Smooth muscle cell (in vitro differentiated cells): ENCODE measurements around the gene GNAQ. TPM values are rescaled to one million over a fixed set of nuclear protein-coding genes. Genes with fewer than 3 reads are reported as not detected.
"Not testable (repeated sequence)": the region's sequence is repeated elsewhere in the genome, so short reads cannot be mapped to it uniquely, and the experiment has no call there.

Experiments used
- DNase-seq: peaks from one replicate; lab custom pipeline; 2025; ENCODE audit not compliant: unreplicated experiment; lab: John Stamatoyannopoulos, UW
- H2AFZ ChIP-seq: fragments of 200-600 bp; sonication (generic); 2 replicates; pipeline ENCODE4 v1.6.0; 2016; ENCODE audit warnings: antibody characterized with exemption, low read depth, mild to moderate bottlenecking
- H3F3A ChIP-seq: fragments of 200-600 bp; sonication (generic); 2 replicates; pipeline ENCODE4 v1.6.0; 2017; ENCODE audit warnings: antibody characterized with exemption, low read depth
- H3K27ac ChIP-seq: fragments of 200-600 bp; sonication (generic); 2 replicates; pipeline ENCODE4 v1.5.1; 2016; ENCODE audit warnings: low read depth, mild to moderate bottlenecking
- H3K27me3 ChIP-seq: fragments of 200-600 bp; sonication (generic); 2 replicates; pipeline ENCODE4 v1.6.1; 2016; ENCODE audit warnings: low read depth, mild to moderate bottlenecking
- H3K36me3 ChIP-seq: fragments of 200-600 bp; sonication (generic); 2 replicates; pipeline ENCODE4 v1.5.1; 2016; ENCODE audit warnings: low read depth
- H3K4me1 ChIP-seq: fragments of 200-600 bp; sonication (generic); 2 replicates; pipeline ENCODE4 v1.5.1; 2016; ENCODE audit warnings: low read depth
- H3K4me2 ChIP-seq: fragments of 200-600 bp; sonication (generic); 2 replicates; pipeline ENCODE4 v1.6.0; 2016; ENCODE audit warnings: mild to moderate bottlenecking
- H3K4me3 ChIP-seq: fragments of 200-600 bp; sonication (generic); 2 replicates; pipeline ENCODE4 v1.5.1; 2016; ENCODE audit warnings: mild to moderate bottlenecking
- H3K79me2 ChIP-seq: fragments of 200-600 bp; sonication (generic); 2 replicates; pipeline ENCODE4 v1.6.0; 2016; ENCODE audit warnings: low read depth, mild to moderate bottlenecking
- H3K9ac ChIP-seq: fragments of 200-600 bp; sonication (generic); 2 replicates; pipeline ENCODE4 v1.6.0; 2016; ENCODE audit warnings: low read depth
- H3K9me3 ChIP-seq: fragments of 200-600 bp; sonication (generic); replicated peaks from 2 replicates; pipeline ENCODE4 v1.5.1; 2016; ENCODE audit warnings: low read depth
- H4K20me1 ChIP-seq: fragments of 200-600 bp; sonication (generic); 2 replicates; pipeline ENCODE4 v1.6.0; 2016; ENCODE audit warnings: low read depth
- CTCF ChIP-seq: fragments of 200-600 bp; sonication (generic); IDR thresholded peaks from 2 replicates; pipeline ENCODE4 v1.5.1; 2017; ENCODE audit warnings: borderline replicate concordance, mild to moderate bottlenecking, antibody characterized with exemption; ENCODE audit not compliant: insufficient read depth, poor library complexity, severe bottlenecking
- WGBS: methylation state at CpG from one replicate; pipeline ENCODE4 v1.1.7; 2016; ENCODE audit warnings: low lambda C conversion rate; 5-methylcytosine and 5-hydroxymethylcytosine counted together
- polyA plus RNA-seq: library from polyadenylated mRNA; unstranded; fragments of >200 nt; fragmentation: Nextera tagmentation; extraction: Ambion mirVana; gene quantifications from 2 replicates; pipeline ENCODE4 v1.2.1, GENCODE V29; 2016
- total RNA-seq: library from RNA; depleted of rRNA; stranded (reverse); fragments of >200 nt; gene quantifications from 2 replicates; pipeline ENCODE4 v1.2.3, GENCODE V29; 2014

GNAQ gene
- total and polyA plus RNA-seq, 2 experiments from 2014 or later = 12.5 to 41.4 TPM

DNA sequence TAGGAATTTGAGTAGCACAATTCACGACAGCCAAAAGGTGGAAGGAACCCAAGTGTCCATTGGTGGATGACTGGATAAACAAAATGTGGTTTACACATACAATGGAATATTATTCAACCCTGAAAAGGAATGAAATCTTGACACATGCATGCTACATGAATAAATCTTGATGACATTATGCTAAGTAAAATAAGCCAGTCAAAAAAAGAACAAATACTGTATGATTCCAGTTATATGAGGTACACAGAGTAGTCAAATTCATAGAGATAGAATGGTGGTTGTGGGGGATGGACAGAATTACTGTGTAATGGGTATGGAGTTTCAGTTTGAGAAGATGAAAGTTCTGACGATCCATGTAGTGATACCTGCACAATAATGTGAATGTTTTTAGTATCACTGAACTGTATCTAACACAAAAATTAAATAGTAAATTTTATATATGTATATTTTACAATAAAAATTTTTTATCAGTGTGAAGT lies 265.8 kb downstream of the GNAQ start:
- no peak overlapping the region for H3K9ac ChIP-seq
- WGBS = 99% methylated on average over 2 of the region's 2 CpGs
- DNase-seq = no peak
- H3K4me1 ChIP-seq = no peaks in the 10 kb centered on the region
- no peak overlapping the region for H3K4me2 ChIP-seq
- H3K9me3 ChIP-seq = no peaks in the 10 kb centered on the region
- H3K79me2 ChIP-seq = no peaks in the 10 kb centered on the region
- H3K4me3 ChIP-seq = no peak overlapping the region
- H3F3A ChIP-seq = no peaks in the 10 kb centered on the region
- H2AFZ ChIP-seq = no peak overlapping the region
- no peak for TF ChIP-seq CTCF
- H3K27me3 ChIP-seq = no peaks in the 10 kb centered on the region
- no peak overlapping the region for H3K27ac ChIP-seq
- H4K20me1 ChIP-seq = no peaks in the 10 kb centered on the region
- H3K36me3 ChIP-seq = no peaks in the 10 kb centered on the region

DNA sequence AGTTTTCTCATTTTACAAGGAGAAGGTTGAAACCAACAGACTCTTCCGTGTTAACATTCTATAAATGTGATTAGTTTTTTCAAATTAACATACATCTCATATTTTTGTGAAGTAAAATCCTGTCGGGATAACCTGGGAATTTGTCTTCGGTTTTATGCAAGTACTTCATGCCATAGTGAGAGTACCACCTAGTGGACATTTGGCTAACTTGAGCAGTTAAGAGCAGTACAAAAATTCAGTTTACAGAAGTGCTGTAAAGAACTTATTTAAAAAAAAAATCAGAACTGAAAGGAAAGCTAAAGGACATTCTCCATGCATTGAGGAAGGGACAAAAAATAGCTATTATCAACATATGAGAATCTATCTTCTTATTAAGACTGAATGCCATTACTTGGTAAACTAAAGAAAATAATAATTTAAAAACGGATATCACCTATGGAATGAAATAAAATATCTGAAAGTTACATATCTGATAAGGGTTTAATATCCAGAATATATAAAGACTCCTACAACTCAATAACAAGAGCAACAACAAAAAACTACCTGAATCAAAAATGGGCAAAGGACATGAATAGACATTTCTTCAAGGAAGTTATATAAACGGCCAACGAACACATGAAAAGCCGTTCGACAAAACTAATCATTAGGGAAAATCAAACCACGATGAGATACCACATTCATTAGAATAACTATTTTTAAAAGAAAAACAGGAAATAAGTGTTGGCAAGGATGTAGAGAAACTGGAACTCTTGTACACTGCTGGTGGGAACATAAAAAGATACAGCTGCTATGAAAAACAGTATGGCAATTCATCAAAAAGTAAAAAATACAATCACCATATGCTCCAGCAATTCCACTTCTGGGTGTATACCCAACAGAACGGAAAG lies 266.5 kb downstream of the GNAQ start:
- no peak for DNase-seq
- Histone ChIP-seq H4K20me1 (no peaks in the 10 kb centered on the region), H3K79me2 (no peaks in the 10 kb centered on the region), H3K4me1 (no peaks in the 10 kb centered on the region), H3K27ac (no peak overlapping the region), H3K27me3 (no peaks in the 10 kb centered on the region), H2AFZ (no peak overlapping the region), H3K9ac (no peak overlapping the region), H3K4me3 (no peak overlapping the region), H3K4me2 (no peak overlapping the region), H3K9me3 (no peaks in the 10 kb centered on the region), H3K36me3 (no peaks in the 10 kb centered on the region), H3F3A (no peaks in the 10 kb centered on the region)
- TF ChIP-seq CTCF = peak; percentile 56
- WGBS = 93% methylated on average over 10 of the region's 10 CpGs

- H3K27me3 ChIP-seq = no peaks in the 10 kb centered on the region
- no peaks in the 10 kb centered on the region for H3K9me3 ChIP-seq
- no peak for DNase-seq
- no peak overlapping the region for H3K9ac ChIP-seq
- H3K4me3 ChIP-seq = no peak overlapping the region
- H4K20me1 ChIP-seq = no peaks in the 10 kb centered on the region
- WGBS = 94% methylated on average over 4 of the region's 4 CpGs
- H2AFZ ChIP-seq = no peak overlapping the region
- no peaks in the 10 kb centered on the region for H3K36me3 ChIP-seq
- H3K79me2 ChIP-seq = no peaks in the 10 kb centered on the region
- H3F3A ChIP-seq = no peaks in the 10 kb centered on the region
- no peak overlapping the region for H3K4me2 ChIP-seq
- H3K27ac ChIP-seq = no peak overlapping the region
- no peak for TF ChIP-seq CTCF
- H3K4me1 ChIP-seq = no peaks in the 10 kb centered on the region
Measured at GRCh38 chr9:77763566-77763965, 268.0 kb downstream of the GNAQ start.

DNA sequence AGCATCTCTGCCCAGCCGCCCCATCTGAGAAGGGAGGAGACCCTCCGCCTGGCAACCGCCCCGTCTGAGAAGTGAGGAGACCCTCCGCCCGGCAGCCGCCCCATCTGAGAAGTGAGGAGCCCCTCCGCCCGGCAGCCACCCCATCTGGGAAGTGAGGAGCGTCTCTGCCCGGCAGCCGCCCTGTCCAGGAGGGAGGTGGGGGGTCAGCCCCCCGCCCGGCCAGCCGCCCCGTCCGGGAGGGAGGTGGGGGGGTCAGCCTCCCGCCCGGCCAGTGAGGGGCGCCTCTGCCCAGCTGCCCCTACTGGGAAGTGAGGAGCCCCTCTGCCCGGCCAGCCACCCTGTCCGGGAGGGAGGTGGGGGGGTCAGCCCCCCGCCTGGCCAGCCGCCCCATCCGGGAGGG lies 270.7 kb downstream of the GNAQ start:
- not testable (repeated sequence) for H4K20me1 ChIP-seq, H3K4me1 ChIP-seq, H3K79me2 ChIP-seq, H3K4me2 ChIP-seq, H3K9ac ChIP-seq, H3K27ac ChIP-seq, H3K4me3 ChIP-seq, H3K27me3 ChIP-seq, H3F3A ChIP-seq, DNase-seq, H3K9me3 ChIP-seq, H3K36me3 ChIP-seq, H2AFZ ChIP-seq
- 100% methylated on average over 1 of the region's 25 CpGs for WGBS
